ACHN (cell line): ENCODE data around the gene NEDD4L.

Experiments used
- DNase-seq: peaks from one replicate; pipeline ENCODE4 v3.0.0-alpha.2; 2015
- in situ Hi-C: cut with HindIII; loops from 2 replicates; pipeline ENCODE4 v1.10.0; 2017; ENCODE audit warnings: low sequenced_read_pairs, low pct_ligation_motif_present, low pct_unique_long_range_greater_than_20kb

The NEDD4L gene

GRCh38 chr18:58394602-58395425 lies 350.8 kb downstream of the NEDD4L start:
- DNase-seq: no peak
- in situ Hi-C loops: no loop called here

GRCh38 chr18:58396144-58396543 lies 352.1 kb downstream of the NEDD4L start:
- in situ Hi-C loops: no loop called here
- DNase-seq: no peak

- DNase-seq: no peak
- in situ Hi-C loops: no loop called here
These were observed 352.9 kb downstream of the NEDD4L start for GRCh38 chr18:58396966-58397365.

- in situ Hi-C loops: no loop called here
- DNase-seq: no peak
These were observed 353.5 kb downstream of the NEDD4L start for GRCh38 chr18:58397385-58398132.

- DNase-seq: no peak
- in situ Hi-C loops: no loop called here
These were observed 354.8 kb downstream of the NEDD4L start for GRCh38 chr18:58398648-58399398.

GRCh38 chr18:58400331-58400870 lies 356.4 kb downstream of the NEDD4L start:
- in situ Hi-C loops: no loop called here
- DNase-seq: no peak

- in situ Hi-C loops: no loop called here
These were observed 357.2 kb downstream of the NEDD4L start for GRCh38 chr18:58401191-58401590.

GRCh38 chr18:58402247-58402646 lies 358.2 kb downstream of the NEDD4L start:
- in situ Hi-C loops: no loop called here
- DNase-seq: no peak

More at GRCh38 chr18:58401191-58401590, 357.2 kb downstream of the NEDD4L start:
- no peak for DNase-seq

- DNase-seq: no peak
- in situ Hi-C loops: no loop called here
These were observed 359.1 kb downstream of the NEDD4L start for GRCh38 chr18:58402951-58403702.

- DNase-seq: no peak
- in situ Hi-C loops: no loop called here
These were observed 359.9 kb downstream of the NEDD4L start for GRCh38 chr18:58403799-58404455.

GRCh38 chr18:58405107-58405898 lies 361.3 kb downstream of the NEDD4L start:
- in situ Hi-C loops: no loop called here
- DNase-seq: no peak

- DNase-seq: no peak
- in situ Hi-C loops: no loop called here
These were observed 363.2 kb downstream of the NEDD4L start for GRCh38 chr18:58407263-58407648.

- no peak for DNase-seq
- in situ Hi-C loops: no loop called here
These were observed 363.8 kb downstream of the NEDD4L start for GRCh38 chr18:58407649-58408407.

- DNase-seq: no peak
These were observed 364.6 kb downstream of the NEDD4L start for GRCh38 chr18:58408665-58409064.

GRCh38 chr18:58409802-58410445 lies 365.9 kb downstream of the NEDD4L start:
- in situ Hi-C loops: no loop called here

More at GRCh38 chr18:58408665-58409064, 364.6 kb downstream of the NEDD4L start:
- in situ Hi-C loops: no loop called here

GRCh38 chr18:58411323-58411722 lies 367.3 kb downstream of the NEDD4L start:
- in situ Hi-C loops: no loop called here
- DNase-seq: no peak

More at GRCh38 chr18:58409802-58410445, 365.9 kb downstream of the NEDD4L start:
- no peak for DNase-seq
